Prostate gland (tissue), 2 donors: Measurements from ENCODE around the gene GRIN1.

Experiments
- CTCF ChIP-seq, 4 experiments: fragments of 200-600 bp in 2 of 4; fragments of 450-650 bp in 2 of 4; sonication (generic) in 2 of 4; IDR thresholded peaks; 1 replicate in 3 of 4; 2 replicates in 1 of 4; pipeline ENCODE4 v1.5.1; 2016 to 2019; ENCODE audit warnings: antibody characterized with exemption in 4 of 4, mild to moderate bottlenecking in 2 of 4, moderate library complexity in 2 of 4
- POLR2A ChIP-seq: fragments of 450-650 bp; IDR thresholded peaks from one replicate; pipeline ENCODE4 v1.6.1; 2016; ENCODE audit warnings: antibody characterized with exemption, mild to moderate bottlenecking

GRCh38 chr9:137171149-137171900 lies 32.4 kb downstream of the GRIN1 start:
- TF ChIP-seq CTCF (IDR thresholded peaks at IDR 0.05) (no peak), POLR2A (no peak)
